HepG2 (cell line): ENCODE data around the gene SLC35B3. TPM values are rescaled to one million over a fixed set of nuclear protein-coding genes. Genes with fewer than 3 reads are reported as not detected.
A peak's percentile ranks its signal among the peaks of the same experiment; 100 is the strongest.

Experiments
- JDP2 ChIP-seq: sonication (generic); formaldehyde crosslinking; IDR thresholded peaks from 2 replicates; pipeline ENCODE4 v1.8.1; 2022; ENCODE audit warnings: missing genetic modification reagents, borderline replicate concordance
- KAT8 ChIP-seq: IDR thresholded peaks from 2 replicates; pipeline ENCODE4 v1.6.1; 2016; ENCODE audit warnings: missing genetic modification reagents, missing compliant biosample characterization
- KLF16 ChIP-seq, 2 experiments: sonication (generic) in 1 of 2; formaldehyde crosslinking in 1 of 2; IDR thresholded peaks; 2 replicates each; pipeline versions ENCODE4 v1.6.1 to v1.8.0; 2016 to 2023; ENCODE audit warnings: missing genetic modification reagents in 2 of 2, missing compliant biosample characterization in 1 of 2
- PTBP1 ChIP-seq: fragments of 200-400 bp; formaldehyde crosslinking; IDR thresholded peaks from 2 replicates; pipeline ENCODE4 v1.6.1; 2018; ENCODE audit warnings: low read length, low read depth; ENCODE audit not compliant: poor library complexity, severe bottlenecking
- RORA ChIP-seq: sonication (generic); formaldehyde crosslinking; IDR thresholded peaks from 2 replicates; pipeline ENCODE4 v1.5.0; 2020; ENCODE audit warnings: mild to moderate bottlenecking, missing genetic modification reagents, moderate library complexity
- SCMH1 ChIP-seq: sonication (generic); formaldehyde crosslinking; IDR thresholded peaks from 2 replicates; pipeline ENCODE4 v1.9.0; 2021; ENCODE audit warnings: missing genetic modification reagents, mild to moderate bottlenecking, borderline replicate concordance
- SKI ChIP-seq: fragments of 450-650 bp; IDR thresholded peaks from one replicate; pipeline ENCODE4 v1.6.1; 2018; ENCODE audit warnings: mild to moderate bottlenecking; ENCODE audit not compliant: partially characterized antibody
- SMAD9 ChIP-seq: sonication (generic); formaldehyde crosslinking; IDR thresholded peaks from 2 replicates; pipeline ENCODE4 v1.5.1; 2020; ENCODE audit warnings: mild to moderate bottlenecking, missing genetic modification reagents
- YEATS2 ChIP-seq: sonication (generic); formaldehyde crosslinking; IDR thresholded peaks from 2 replicates; pipeline ENCODE4 v1.4.0; 2020; ENCODE audit warnings: missing genetic modification reagents, borderline replicate concordance
- ZBTB21 ChIP-seq: sonication (generic); formaldehyde crosslinking; IDR thresholded peaks from 2 replicates; pipeline ENCODE4 v1.4.0; 2020; ENCODE audit warnings: missing genetic modification reagents
- ZBTB8A ChIP-seq: sonication (generic); formaldehyde crosslinking; IDR thresholded peaks from 2 replicates; pipeline ENCODE4 v1.4.0; 2020; ENCODE audit warnings: mild to moderate bottlenecking, low read depth, missing genetic modification reagents, borderline replicate concordance
- ZNF282 ChIP-seq: fragments of 450-650 bp; IDR thresholded peaks from 2 replicates; pipeline ENCODE4 v1.6.1; 2018; ENCODE audit not compliant: partially characterized antibody
- ZNF766 ChIP-seq: sonication (generic); formaldehyde crosslinking; IDR thresholded peaks from 2 replicates; pipeline ENCODE4 v1.5.0; 2020; ENCODE audit warnings: missing genetic modification reagents, borderline replicate concordance
- ZNF780A ChIP-seq: sonication (generic); formaldehyde crosslinking; IDR thresholded peaks from 2 replicates; pipeline ENCODE4 v1.8.0; 2022; ENCODE audit warnings: mild to moderate bottlenecking, missing genetic modification reagents, moderate library complexity
- polyA plus RNA-seq, 8 experiments: library from polyadenylated mRNA; depleted of rRNA in 3 of 8; stranded (reverse) in 7 of 8; unstranded in 1 of 8; fragments of >200 nt; fragmentation: Illumina TruSeq in 4 of 8; extraction: Trizol in 4 of 8; gene quantifications; 2 replicates each; pipeline versions ENCODE4 v1.2.1 to v1.2.3, GENCODE V29; 2011 to 2016; ENCODE audit warnings: low read depth in 4 of 8, missing spikeins in 1 of 8, mixed read lengths in 1 of 8; ENCODE audit not compliant: insufficient read depth in 1 of 8
- total RNA-seq, 5 experiments: library from RNA; depleted of rRNA; stranded (reverse); fragments of >200 nt; fragmentation: Illumina TruSeq; extraction: Trizol; gene quantifications; 2 replicates each; pipeline ENCODE4 v1.2.3, GENCODE V29; 2016; ENCODE audit warnings: low read depth in 1 of 5
- TF ChIP-seq, protein P1 (sequence below): sonication (generic); formaldehyde crosslinking; IDR thresholded peaks from 2 replicates; pipeline ENCODE4 v1.4.0; 2020; ENCODE audit warnings: missing genetic modification reagents, low read depth, mild to moderate bottlenecking, borderline replicate concordance
- TF ChIP-seq, protein P2 (sequence below): sonication (generic); formaldehyde crosslinking; IDR thresholded peaks from 2 replicates; pipeline ENCODE4 v1.4.0; 2020; ENCODE audit warnings: missing genetic modification reagents, borderline replicate concordance
- TF ChIP-seq, protein P3 (sequence below): sonication (generic); formaldehyde crosslinking; IDR thresholded peaks from 2 replicates; pipeline ENCODE4 v1.4.0; 2020; ENCODE audit warnings: missing genetic modification reagents
- TF ChIP-seq, protein P4 (sequence below): sonication (generic); formaldehyde crosslinking; conservative IDR thresholded peaks from 2 replicates; pipeline ENCODE4 v1.8.0; 2022; ENCODE audit warnings: missing genetic modification reagents
- TF ChIP-seq, protein P5 (sequence below), 2 experiments: sonication (generic) in 1 of 2; formaldehyde crosslinking in 1 of 2; IDR thresholded peaks; 2 replicates each; pipeline versions ENCODE4 v1.5.1 to v1.6.1; 2011 to 2020; ENCODE audit warnings: borderline replicate concordance in 1 of 2, low read depth in 1 of 2, low read length in 1 of 2, mild to moderate bottlenecking in 1 of 2, missing genetic modification reagents in 1 of 2, moderate library complexity in 1 of 2

The SLC35B3 gene
- total and polyA plus RNA-seq, 2 of the 13 experiments (the other 11 are each of a cell fraction or from before 2014, with no cell fraction given) = 8.7 to 13.5 TPM

DNA sequence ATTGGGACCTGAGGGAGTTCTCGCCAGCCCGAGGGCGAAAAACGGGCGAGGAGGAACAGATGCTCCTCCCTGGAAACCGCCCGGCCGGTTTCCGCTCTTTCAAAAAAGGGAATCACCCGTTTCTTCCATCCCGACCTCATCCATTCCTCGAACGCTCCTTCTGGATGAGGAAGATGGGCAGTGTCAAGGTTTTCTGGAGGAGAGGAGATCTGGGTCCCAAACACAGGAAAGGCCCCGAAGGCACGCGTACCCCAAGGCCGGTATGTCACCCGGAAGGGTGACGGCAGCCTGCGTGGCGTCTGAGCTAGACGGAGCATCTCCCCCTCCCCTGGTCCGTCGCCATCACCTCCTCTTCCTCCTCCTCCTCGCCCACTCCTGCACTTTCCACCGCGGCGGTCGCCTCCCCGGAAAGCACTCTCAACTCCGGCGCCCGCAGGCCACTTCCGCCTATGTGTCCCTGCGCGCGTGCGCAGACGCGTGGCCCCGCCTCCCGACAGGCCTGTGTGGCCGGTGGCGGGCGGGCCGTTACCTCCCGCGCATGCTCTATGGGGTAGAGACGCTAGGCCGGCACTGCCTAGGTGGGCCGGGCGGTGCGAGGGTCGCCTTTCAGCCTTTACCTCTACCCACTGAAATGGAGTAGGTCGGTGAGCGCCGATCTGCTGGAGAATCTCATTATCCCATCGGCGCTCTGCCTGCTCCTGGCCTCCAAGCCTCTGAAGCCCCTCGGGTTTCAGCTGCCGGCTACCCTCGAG, at the start of gene SLC35B3 (continued):
- TF ChIP-seq ZNF282 (no peak), SCMH1 (CRISPR knock-in tag) (no peak), SMAD9 (CRISPR knock-in tag) (peak; percentile 36; the same call in 1 of the 2 replicates), KAT8 (CRISPR knock-in tag) (peak; percentile 95), ZBTB21 (CRISPR knock-in tag) (no peak), ZNF766 (CRISPR knock-in tag) (no peak), ZBTB8A (CRISPR knock-in tag) (no peak), JDP2 (no peak), SKI (no peak), YEATS2 (CRISPR knock-in tag) (peak; percentile 93), PTBP1 (peak; percentile 78), KLF16 (CRISPR knock-in tag; IDR thresholded peaks at IDR 0.05) (peak in 1 of 2 experiments; percentile 83; a peak in 2 of 4 replicates), RORA (no peak), ZNF780A (CRISPR knock-in tag) (no peak)
- TF ChIP-seq, protein P1, sequence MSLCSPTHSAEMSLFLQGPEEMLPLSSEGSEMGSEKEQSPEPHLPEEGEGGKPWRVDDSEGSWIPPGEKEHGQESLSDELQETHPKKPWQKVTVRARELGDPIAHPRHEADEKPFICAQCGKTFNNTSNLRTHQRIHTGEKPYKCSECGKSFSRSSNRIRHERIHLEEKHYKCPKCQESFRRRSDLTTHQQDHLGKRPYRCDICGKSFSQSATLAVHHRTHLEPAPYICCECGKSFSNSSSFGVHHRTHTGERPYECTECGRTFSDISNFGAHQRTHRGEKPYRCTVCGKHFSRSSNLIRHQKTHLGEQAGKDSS (CRISPR knock-in tag) = peak; percentile 43; the same call in 1 of the 2 replicates
- TF ChIP-seq, protein P2, sequence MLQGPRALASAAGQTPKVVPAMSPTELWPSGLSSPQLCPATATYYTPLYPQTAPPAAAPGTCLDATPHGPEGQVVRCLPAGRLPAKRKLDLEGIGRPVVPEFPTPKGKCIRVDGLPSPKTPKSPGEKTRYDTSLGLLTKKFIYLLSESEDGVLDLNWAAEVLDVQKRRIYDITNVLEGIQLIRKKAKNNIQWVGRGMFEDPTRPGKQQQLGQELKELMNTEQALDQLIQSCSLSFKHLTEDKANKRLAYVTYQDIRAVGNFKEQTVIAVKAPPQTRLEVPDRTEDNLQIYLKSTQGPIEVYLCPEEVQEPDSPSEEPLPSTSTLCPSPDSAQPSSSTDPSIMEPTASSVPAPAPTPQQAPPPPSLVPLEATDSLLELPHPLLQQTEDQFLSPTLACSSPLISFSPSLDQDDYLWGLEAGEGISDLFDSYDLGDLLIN (CRISPR knock-in tag) = no peak
- TF ChIP-seq, protein P3, sequence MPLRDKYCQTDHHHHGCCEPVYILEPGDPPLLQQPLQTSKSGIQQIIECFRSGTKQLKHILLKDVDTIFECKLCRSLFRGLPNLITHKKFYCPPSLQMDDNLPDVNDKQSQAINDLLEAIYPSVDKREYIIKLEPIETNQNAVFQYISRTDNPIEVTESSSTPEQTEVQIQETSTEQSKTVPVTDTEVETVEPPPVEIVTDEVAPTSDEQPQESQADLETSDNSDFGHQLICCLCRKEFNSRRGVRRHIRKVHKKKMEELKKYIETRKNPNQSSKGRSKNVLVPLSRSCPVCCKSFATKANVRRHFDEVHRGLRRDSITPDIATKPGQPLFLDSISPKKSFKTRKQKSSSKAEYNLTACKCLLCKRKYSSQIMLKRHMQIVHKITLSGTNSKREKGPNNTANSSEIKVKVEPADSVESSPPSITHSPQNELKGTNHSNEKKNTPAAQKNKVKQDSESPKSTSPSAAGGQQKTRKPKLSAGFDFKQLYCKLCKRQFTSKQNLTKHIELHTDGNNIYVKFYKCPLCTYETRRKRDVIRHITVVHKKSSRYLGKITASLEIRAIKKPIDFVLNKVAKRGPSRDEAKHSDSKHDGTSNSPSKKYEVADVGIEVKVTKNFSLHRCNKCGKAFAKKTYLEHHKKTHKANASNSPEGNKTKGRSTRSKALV (CRISPR knock-in tag) = no peak
- TF ChIP-seq, protein P4, sequence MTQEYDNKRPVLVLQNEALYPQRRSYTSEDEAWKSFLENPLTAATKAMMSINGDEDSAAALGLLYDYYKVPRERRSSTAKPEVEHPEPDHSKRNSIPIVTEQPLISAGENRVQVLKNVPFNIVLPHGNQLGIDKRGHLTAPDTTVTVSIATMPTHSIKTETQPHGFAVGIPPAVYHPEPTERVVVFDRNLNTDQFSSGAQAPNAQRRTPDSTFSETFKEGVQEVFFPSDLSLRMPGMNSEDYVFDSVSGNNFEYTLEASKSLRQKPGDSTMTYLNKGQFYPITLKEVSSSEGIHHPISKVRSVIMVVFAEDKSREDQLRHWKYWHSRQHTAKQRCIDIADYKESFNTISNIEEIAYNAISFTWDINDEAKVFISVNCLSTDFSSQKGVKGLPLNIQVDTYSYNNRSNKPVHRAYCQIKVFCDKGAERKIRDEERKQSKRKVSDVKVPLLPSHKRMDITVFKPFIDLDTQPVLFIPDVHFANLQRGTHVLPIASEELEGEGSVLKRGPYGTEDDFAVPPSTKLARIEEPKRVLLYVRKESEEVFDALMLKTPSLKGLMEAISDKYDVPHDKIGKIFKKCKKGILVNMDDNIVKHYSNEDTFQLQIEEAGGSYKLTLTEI (CRISPR knock-in tag) = no peak
- TF ChIP-seq, protein P5, sequence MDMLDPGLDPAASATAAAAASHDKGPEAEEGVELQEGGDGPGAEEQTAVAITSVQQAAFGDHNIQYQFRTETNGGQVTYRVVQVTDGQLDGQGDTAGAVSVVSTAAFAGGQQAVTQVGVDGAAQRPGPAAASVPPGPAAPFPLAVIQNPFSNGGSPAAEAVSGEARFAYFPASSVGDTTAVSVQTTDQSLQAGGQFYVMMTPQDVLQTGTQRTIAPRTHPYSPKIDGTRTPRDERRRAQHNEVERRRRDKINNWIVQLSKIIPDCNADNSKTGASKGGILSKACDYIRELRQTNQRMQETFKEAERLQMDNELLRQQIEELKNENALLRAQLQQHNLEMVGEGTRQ (IDR thresholded peaks at IDR 0.05; ENCODE audit: low read depth, low read length) = no peak
- TF ChIP-seq, protein P5 (CRISPR knock-in tag; IDR thresholded peaks at IDR 0.05; ENCODE audit: borderline replicate concordance) = no peak
